Stimulated activated naive B cell treated with anti-CD40 and anti-IgM and Interleukin-4, amounts not matched to agents 10 μg/mL and 1 μg/mL and 100 μg/mL, for 72 hours (primary cell): ENCODE results near the gene CLSTN2.

Source experiments
- ATAC-seq, 2 donors: fragments of 150-1000 bp; cut with Tn5 transposase; replicated peaks; 2 replicates each; pipeline ENCODE4 v1.10.0; 2021; ENCODE audit warnings: moderate library complexity in 1 of 2
- DNase-seq: peaks from one replicate; pipeline ENCODE4 v3.0.0; 2021
- H3K27ac Mint-ChIP-seq: one replicate; pipeline ENCODE4 v1.8.0; 2022; ENCODE audit warnings: mild to moderate bottlenecking, mixed read lengths
- H3K27me3 Mint-ChIP-seq, 2 donors: one replicate each; pipeline ENCODE4 v1.8.0; 2022; ENCODE audit warnings: mixed read lengths in 2 of 2
- H3K36me3 Mint-ChIP-seq, 2 donors: one replicate each; pipeline ENCODE4 v1.8.0; 2022; ENCODE audit warnings: mixed read lengths in 2 of 2, mild to moderate bottlenecking in 1 of 2
- H3K4me1 Mint-ChIP-seq, 2 donors: one replicate each; pipeline ENCODE4 v1.8.0; 2022; ENCODE audit warnings: mixed read lengths in 2 of 2, mild to moderate bottlenecking in 1 of 2
- H3K4me3 Mint-ChIP-seq, 2 donors: one replicate each; pipeline ENCODE4 v1.8.0; 2022; ENCODE audit warnings: mild to moderate bottlenecking in 2 of 2, mixed read lengths in 2 of 2, moderate library complexity in 1 of 2
- H3K9me3 Mint-ChIP-seq, 2 donors: one replicate each; pipeline ENCODE4 v1.8.0; 2022; ENCODE audit warnings: mixed read lengths in 2 of 2, mild to moderate bottlenecking in 1 of 2

The CLSTN2 gene

GRCh38 chr3:140522653-140523380 is 587.8 kb downstream of the CLSTN2 start:
- H3K4me3 Mint-ChIP-seq, result no peak overlapping the region

GRCh38 chr3:140523600-140523999 is 588.6 kb downstream of the CLSTN2 start:
- Mint-ChIP-seq H3K4me1 (no peaks in the 10 kb centered on the region), H3K27me3 (peaks cover 0 to 22% of the 10 kb centered on the region in 2 donors), H3K4me3 (no peak overlapping the region), H3K9me3 (peaks cover 6 to 17% of the 10 kb centered on the region in 2 donors), H3K36me3 (peaks cover 0 to 3% of the 10 kb centered on the region in 2 donors), H3K27ac (no peak overlapping the region)
- ATAC-seq, result no peak
- DNase-seq, result no peak

More at GRCh38 chr3:140522653-140523380, 587.8 kb downstream of the CLSTN2 start:
- Mint-ChIP-seq H3K4me1 (no peaks in the 10 kb centered on the region), H3K27me3 (peaks cover 0 to 27% of the 10 kb centered on the region in 2 donors), H3K36me3 (peaks cover 0 to 4% of the 10 kb centered on the region in 2 donors), H3K9me3 (peaks cover 9 to 22% of the 10 kb centered on the region in 2 donors), H3K27ac (no peak overlapping the region)
- ATAC-seq (no peak), DNase-seq (no peak)

- no peak overlapping the region for H3K4me3 Mint-ChIP-seq
- peaks cover 1 to 4% of the 10 kb centered on the region in 2 donors for H3K9me3 Mint-ChIP-seq
- ATAC-seq (no peak), DNase-seq (no peak)
- no peaks in the 10 kb centered on the region for H3K4me1 Mint-ChIP-seq
- no peaks in the 10 kb centered on the region for H3K36me3 Mint-ChIP-seq
- H3K27me3 Mint-ChIP-seq, result peaks cover 0 to 16% of the 10 kb centered on the region in 2 donors
- H3K27ac Mint-ChIP-seq, result no peak overlapping the region
These were observed 592.2 kb downstream of the CLSTN2 start for GRCh38 chr3:140527156-140527555.

GRCh38 chr3:140529096-140529495 is 594.1 kb downstream of the CLSTN2 start:
- H3K4me3 Mint-ChIP-seq, result no peak overlapping the region
- no peaks in the 10 kb centered on the region for H3K36me3 Mint-ChIP-seq
- H3K9me3 Mint-ChIP-seq, result peaks cover 1 to 4% of the 10 kb centered on the region in 2 donors
- DNase-seq, result no peak
- H3K27ac Mint-ChIP-seq, result no peak overlapping the region
- ATAC-seq, result no peak
- H3K4me1 Mint-ChIP-seq, result no peaks in the 10 kb centered on the region
- H3K27me3 Mint-ChIP-seq, result peaks cover 0 to 9% of the 10 kb centered on the region in 2 donors

GRCh38 chr3:140529558-140529957 is 594.6 kb downstream of the CLSTN2 start:
- DNase-seq, result no peak
- no peaks in the 10 kb centered on the region for H3K4me1 Mint-ChIP-seq
- no peaks in the 10 kb centered on the region for H3K36me3 Mint-ChIP-seq
- ATAC-seq, result no peak
- no peak overlapping the region for H3K27ac Mint-ChIP-seq
- peaks cover 1 to 4% of the 10 kb centered on the region in 2 donors for H3K9me3 Mint-ChIP-seq
- H3K4me3 Mint-ChIP-seq, result no peak overlapping the region
- H3K27me3 Mint-ChIP-seq, result peaks cover 0 to 9% of the 10 kb centered on the region in 2 donors

GRCh38 chr3:140530131-140530530 is 595.1 kb downstream of the CLSTN2 start:
- Mint-ChIP-seq H3K27me3 (peaks cover 0 to 4% of the 10 kb centered on the region in 2 donors), H3K36me3 (no peaks in the 10 kb centered on the region), H3K4me3 (no peak overlapping the region), H3K27ac (no peak overlapping the region), H3K9me3 (peaks cover 0 to 5% of the 10 kb centered on the region in 2 donors), H3K4me1 (no peaks in the 10 kb centered on the region)
- ATAC-seq (no peak), DNase-seq (no peak)

GRCh38 chr3:140530603-140531002 is 595.6 kb downstream of the CLSTN2 start:
- H3K4me1 Mint-ChIP-seq, result no peaks in the 10 kb centered on the region
- H3K27me3 Mint-ChIP-seq, result no peaks in the 10 kb centered on the region
- H3K9me3 Mint-ChIP-seq, result peaks cover 0 to 5% of the 10 kb centered on the region in 2 donors
- H3K36me3 Mint-ChIP-seq, result no peaks in the 10 kb centered on the region
- no peak for ATAC-seq
- no peak overlapping the region for H3K4me3 Mint-ChIP-seq
- H3K27ac Mint-ChIP-seq, result no peak overlapping the region
- DNase-seq, result no peak

GRCh38 chr3:140532793-140533330 is 597.9 kb downstream of the CLSTN2 start:
- no peaks in the 10 kb centered on the region for H3K27me3 Mint-ChIP-seq
- no peaks in the 10 kb centered on the region for H3K4me1 Mint-ChIP-seq
- no peaks in the 10 kb centered on the region for H3K36me3 Mint-ChIP-seq
- no peak for DNase-seq
- H3K27ac Mint-ChIP-seq, result no peak overlapping the region
- peaks cover 0 to 3% of the 10 kb centered on the region in 2 donors for H3K9me3 Mint-ChIP-seq
- no peak overlapping the region for H3K4me3 Mint-ChIP-seq
- no peak for ATAC-seq

GRCh38 chr3:140536926-140537726 is 602.1 kb downstream of the CLSTN2 start:
- DNase-seq (no peak), ATAC-seq (no peak)
- no peaks in the 10 kb centered on the region for H3K27me3 Mint-ChIP-seq
- H3K36me3 Mint-ChIP-seq, result no peaks in the 10 kb centered on the region
- no peak overlapping the region for H3K4me3 Mint-ChIP-seq
- H3K9me3 Mint-ChIP-seq, result peaks cover 0 to 3% of the 10 kb centered on the region in 2 donors
- H3K27ac Mint-ChIP-seq, result no peak overlapping the region
- peaks cover 4 to 10% of the 10 kb centered on the region in 2 donors for H3K4me1 Mint-ChIP-seq

GRCh38 chr3:140537727-140538082 is 602.7 kb downstream of the CLSTN2 start:
- Mint-ChIP-seq H3K27me3 (no peaks in the 10 kb centered on the region), H3K4me1 (peaks cover 4 to 10% of the 10 kb centered on the region in 2 donors), H3K36me3 (no peaks in the 10 kb centered on the region), H3K27ac (no peak overlapping the region), H3K9me3 (peaks cover 0 to 3% of the 10 kb centered on the region in 2 donors), H3K4me3 (no peak overlapping the region)
- no peak for DNase-seq
- no peak for ATAC-seq

GRCh38 chr3:140540262-140540661 is 605.3 kb downstream of the CLSTN2 start:
- peaks cover 0 to under 1% of the 10 kb centered on the region in 2 donors for H3K27me3 Mint-ChIP-seq
- peaks cover 4 to 10% of the 10 kb centered on the region in 2 donors for H3K4me1 Mint-ChIP-seq
- no peak for DNase-seq
- no peak overlapping the region for H3K27ac Mint-ChIP-seq
- no peaks in the 10 kb centered on the region for H3K36me3 Mint-ChIP-seq
- peak; percentile 57 to 76 for ATAC-seq
- no peaks in the 10 kb centered on the region for H3K9me3 Mint-ChIP-seq
- no peak overlapping the region for H3K4me3 Mint-ChIP-seq

- no peaks in the 10 kb centered on the region for H3K36me3 Mint-ChIP-seq
- ATAC-seq (no peak), DNase-seq (no peak)
- no peaks in the 10 kb centered on the region for H3K9me3 Mint-ChIP-seq
- peaks cover 4 to 10% of the 10 kb centered on the region in 2 donors for H3K4me1 Mint-ChIP-seq
- H3K27me3 Mint-ChIP-seq, result peaks cover 0 to 4% of the 10 kb centered on the region in 2 donors
- H3K27ac Mint-ChIP-seq, result no peak overlapping the region
- no peak overlapping the region for H3K4me3 Mint-ChIP-seq
These were observed 607.1 kb downstream of the CLSTN2 start for GRCh38 chr3:140541975-140542653.

- Mint-ChIP-seq H3K4me1 (peaks cover 4 to 6% of the 10 kb centered on the region in 2 donors), H3K27me3 (peaks cover 0 to 4% of the 10 kb centered on the region in 2 donors), H3K9me3 (no peaks in the 10 kb centered on the region), H3K36me3 (no peaks in the 10 kb centered on the region), H3K4me3 (no peak overlapping the region), H3K27ac (no peak overlapping the region)
- DNase-seq (no peak), ATAC-seq (no peak)
These were observed 610.2 kb downstream of the CLSTN2 start for GRCh38 chr3:140545197-140545596.

- Mint-ChIP-seq H3K9me3 (no peaks in the 10 kb centered on the region), H3K36me3 (no peaks in the 10 kb centered on the region), H3K27me3 (peaks cover 0 to 4% of the 10 kb centered on the region in 2 donors), H3K4me3 (no peak overlapping the region), H3K4me1 (peaks cover 0 to 2% of the 10 kb centered on the region in 2 donors), H3K27ac (no peak overlapping the region)
- DNase-seq (no peak), ATAC-seq (no peak)
These were observed 610.8 kb downstream of the CLSTN2 start for GRCh38 chr3:140545756-140546155.
